ENCODE data around the gene RND3.

Gene RND3

DNA sequence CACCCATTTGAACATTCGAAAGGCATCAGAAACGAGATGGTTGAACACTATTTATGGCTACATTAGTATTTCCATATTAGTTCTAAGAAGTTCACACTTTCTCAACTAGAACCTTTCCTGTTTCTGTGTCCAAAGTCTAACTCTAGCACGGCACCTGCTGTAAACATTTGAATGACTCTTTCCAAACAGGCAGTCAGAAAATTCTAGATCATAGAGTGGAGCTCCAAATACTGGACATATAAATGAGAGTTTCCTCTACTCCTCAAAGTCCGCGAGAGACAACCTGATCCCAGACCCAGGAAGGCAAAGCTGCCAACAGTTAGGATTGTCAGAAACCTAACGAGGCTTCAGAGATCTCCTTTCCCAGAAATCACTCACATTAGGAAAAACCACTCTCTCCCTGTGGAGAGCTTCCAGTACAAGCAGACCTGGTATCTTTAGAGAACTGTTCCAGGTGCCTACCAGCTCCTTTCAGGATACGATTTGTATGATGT is 10.6 kb downstream of the RND3 start:
- Histone ChIP-seq H3K9ac (ENCODE audit: low read depth, low read length) (no peak overlapping the region), H3K4me2 (ENCODE audit: insufficient read depth, low read length) (no peak overlapping the region), H3K27me3 (ENCODE audit: insufficient read depth, low read length, poor library complexity) (no peaks in the 10 kb centered on the region), H3K9me3 (ENCODE audit: insufficient read depth, low read length, severe bottlenecking) (no peaks in the 10 kb centered on the region), H3K36me3 (ENCODE audit: insufficient read depth, low read length) (no peaks in the 10 kb centered on the region), H4K20me1 (ENCODE audit: insufficient read depth, low read length) (no peaks in the 10 kb centered on the region), H3K79me2 (ENCODE audit: insufficient read depth, low read length) (no peaks in the 10 kb centered on the region), H2AFZ (ENCODE audit: low read depth, low read length) (no peak overlapping the region), H3K4me3 (ENCODE audit: low read depth in 1 of 2, low read length in 2 of 2) (no peak overlapping the region), H3K4me1 (ENCODE audit: insufficient read depth, low read length) (peaks cover 19% of the 10 kb centered on the region), H3K27ac (ENCODE audit: low read length) (no peak overlapping the region)
- TF ChIP-seq EZH2 (IDR thresholded peaks at IDR 0.05; ENCODE audit: borderline replicate concordance, low read depth, low read length, severe bottlenecking), result no peak
- TF ChIP-seq, protein P1, sequence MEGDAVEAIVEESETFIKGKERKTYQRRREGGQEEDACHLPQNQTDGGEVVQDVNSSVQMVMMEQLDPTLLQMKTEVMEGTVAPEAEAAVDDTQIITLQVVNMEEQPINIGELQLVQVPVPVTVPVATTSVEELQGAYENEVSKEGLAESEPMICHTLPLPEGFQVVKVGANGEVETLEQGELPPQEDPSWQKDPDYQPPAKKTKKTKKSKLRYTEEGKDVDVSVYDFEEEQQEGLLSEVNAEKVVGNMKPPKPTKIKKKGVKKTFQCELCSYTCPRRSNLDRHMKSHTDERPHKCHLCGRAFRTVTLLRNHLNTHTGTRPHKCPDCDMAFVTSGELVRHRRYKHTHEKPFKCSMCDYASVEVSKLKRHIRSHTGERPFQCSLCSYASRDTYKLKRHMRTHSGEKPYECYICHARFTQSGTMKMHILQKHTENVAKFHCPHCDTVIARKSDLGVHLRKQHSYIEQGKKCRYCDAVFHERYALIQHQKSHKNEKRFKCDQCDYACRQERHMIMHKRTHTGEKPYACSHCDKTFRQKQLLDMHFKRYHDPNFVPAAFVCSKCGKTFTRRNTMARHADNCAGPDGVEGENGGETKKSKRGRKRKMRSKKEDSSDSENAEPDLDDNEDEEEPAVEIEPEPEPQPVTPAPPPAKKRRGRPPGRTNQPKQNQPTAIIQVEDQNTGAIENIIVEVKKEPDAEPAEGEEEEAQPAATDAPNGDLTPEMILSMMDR (IDR thresholded peaks at IDR 0.05; ENCODE audit: borderline replicate concordance, extremely low read depth, low read length, poor library complexity, severe bottlenecking), result no peak
- ATAC-seq (ENCODE audit: insufficient read depth, low read depth), result no peak
- no peak for DNase-seq

DNA sequence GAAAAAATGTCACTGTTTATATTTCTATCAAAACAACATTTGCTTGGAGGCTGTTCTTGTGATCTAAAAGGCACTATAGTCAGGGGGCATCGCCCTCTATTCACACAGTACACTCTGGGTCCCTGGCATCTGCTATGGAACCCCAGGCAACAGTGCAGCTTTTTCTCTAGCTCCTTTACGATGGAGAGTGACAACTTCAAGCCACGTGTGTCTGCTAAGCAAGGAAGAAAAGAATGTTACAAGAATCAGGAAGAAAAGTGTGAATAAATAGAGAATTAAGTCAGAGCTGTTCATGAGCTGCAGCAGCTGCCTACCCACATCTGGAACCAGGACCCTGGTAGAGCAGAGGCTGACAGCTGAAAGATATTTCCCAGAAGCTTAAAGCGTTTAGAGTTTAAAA is 11.2 kb downstream of the RND3 start:
- Histone ChIP-seq H3K4me3 (ENCODE audit: low read depth in 1 of 2, low read length in 2 of 2) (no peak overlapping the region), H3K27ac (ENCODE audit: low read length) (no peak overlapping the region), H2AFZ (ENCODE audit: low read depth, low read length) (no peak overlapping the region; the same call in 1 of the 2 replicates), H3K4me1 (ENCODE audit: insufficient read depth, low read length) (peaks cover 19% of the 10 kb centered on the region), H3K4me2 (ENCODE audit: insufficient read depth, low read length) (no peak overlapping the region), H3K79me2 (ENCODE audit: insufficient read depth, low read length) (no peaks in the 10 kb centered on the region), H3K36me3 (ENCODE audit: insufficient read depth, low read length) (no peaks in the 10 kb centered on the region), H4K20me1 (ENCODE audit: insufficient read depth, low read length) (no peaks in the 10 kb centered on the region), H3K9me3 (ENCODE audit: insufficient read depth, low read length, severe bottlenecking) (no peaks in the 10 kb centered on the region), H3K27me3 (ENCODE audit: insufficient read depth, low read length, poor library complexity) (no peaks in the 10 kb centered on the region), H3K9ac (ENCODE audit: low read depth, low read length) (no peak overlapping the region)
- ATAC-seq (ENCODE audit: insufficient read depth, low read depth) (peak; percentile 37; the same call in 1 of the 3 replicates), DNase-seq (no peak)
- TF ChIP-seq, protein P1 (IDR thresholded peaks at IDR 0.05; ENCODE audit: borderline replicate concordance, extremely low read depth, low read length, poor library complexity, severe bottlenecking), result no peak
- no peak for TF ChIP-seq EZH2 (IDR thresholded peaks at IDR 0.05; ENCODE audit: borderline replicate concordance, low read depth, low read length, severe bottlenecking)

DNA sequence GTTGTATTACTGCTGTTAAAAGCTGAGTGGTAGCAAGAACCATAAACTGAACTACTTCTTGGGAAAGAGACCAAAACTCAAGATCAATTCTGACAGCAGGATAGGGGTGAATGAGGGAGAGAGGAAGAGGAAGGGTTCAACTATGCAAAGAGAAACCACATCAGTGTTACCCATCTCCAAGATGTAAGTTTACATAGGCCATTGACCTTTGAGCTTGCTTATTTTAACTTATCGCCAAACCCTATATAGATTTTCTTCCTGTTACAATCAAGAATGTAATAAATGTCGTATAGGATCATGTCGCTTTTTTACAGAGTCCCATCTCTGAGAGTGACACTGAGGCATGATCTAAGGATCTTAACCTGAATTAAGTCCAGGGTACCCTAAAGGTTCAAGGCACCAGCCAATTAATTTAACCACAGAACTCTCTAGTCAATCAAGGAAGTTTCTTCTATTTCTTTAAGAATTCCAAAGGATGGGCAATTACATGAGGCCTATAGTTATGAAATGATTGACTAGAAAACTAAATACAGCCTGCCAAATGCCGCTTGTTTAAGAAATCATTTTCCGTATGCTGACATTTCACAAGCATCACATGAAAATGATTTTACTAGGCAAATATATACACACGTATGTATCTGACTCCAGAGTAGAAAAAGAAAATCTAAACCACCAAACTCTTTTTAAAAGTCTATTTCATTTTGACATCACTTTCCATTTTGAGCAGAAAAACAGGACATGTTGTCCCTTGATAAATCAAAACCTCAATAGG is 11.8 kb downstream of the RND3 start:
- H3K79me2 ChIP-seq (ENCODE audit: insufficient read depth, low read length), result no peaks in the 10 kb centered on the region
- H3K27me3 ChIP-seq (ENCODE audit: insufficient read depth, low read length, poor library complexity), result no peaks in the 10 kb centered on the region
- H3K4me3 ChIP-seq (ENCODE audit: low read depth in 1 of 2, low read length in 2 of 2), result no peak overlapping the region
- no peak overlapping the region for H3K4me2 ChIP-seq (ENCODE audit: insufficient read depth, low read length)
- H4K20me1 ChIP-seq (ENCODE audit: insufficient read depth, low read length), result no peaks in the 10 kb centered on the region
- no peak for TF ChIP-seq EZH2 (IDR thresholded peaks at IDR 0.05; ENCODE audit: borderline replicate concordance, low read depth, low read length, severe bottlenecking)
- TF ChIP-seq, protein P1 (IDR thresholded peaks at IDR 0.05; ENCODE audit: borderline replicate concordance, extremely low read depth, low read length, poor library complexity, severe bottlenecking), result no peak
- no peaks in the 10 kb centered on the region for H3K9me3 ChIP-seq (ENCODE audit: insufficient read depth, low read length, severe bottlenecking)
- H3K9ac ChIP-seq (ENCODE audit: low read depth, low read length), result no peak overlapping the region
- H2AFZ ChIP-seq (ENCODE audit: low read depth, low read length), result no peak overlapping the region; the same call in 1 of the 2 replicates
- no peaks in the 10 kb centered on the region for H3K36me3 ChIP-seq (ENCODE audit: insufficient read depth, low read length)
- no peak overlapping the region for H3K27ac ChIP-seq (ENCODE audit: low read length)
- no peak for ATAC-seq (ENCODE audit: insufficient read depth, low read depth)
- peaks cover 19% of the 10 kb centered on the region for H3K4me1 ChIP-seq (ENCODE audit: insufficient read depth, low read length)
- no peak for DNase-seq

Data from DND-41 (cell line).